Astrocyte of the cerebellum (primary cell): ENCODE data around the gene GP9.

Source experiments
- DNase-seq: peaks from one replicate; pipeline ENCODE4 v3.0.0-alpha.2; 2011; ENCODE audit warnings: low read depth
- H3K4me3 ChIP-seq: 2 replicates; pipeline ENCODE4 v1.5.1; 2011; ENCODE audit warnings: mild to moderate bottlenecking, low read depth, low read length, moderate library complexity
- in situ Hi-C: cut with HindIII; loops from 2 replicates; pipeline ENCODE4 v1.10.0; 2017; ENCODE audit warnings: low sequenced_read_pairs
- TF ChIP-seq, protein P1 (sequence below): IDR thresholded peaks from 2 replicates; pipeline ENCODE4 v1.5.1; 2012; ENCODE audit warnings: low read length, low read depth, moderate library complexity, mild to moderate bottlenecking; ENCODE audit errors: missing control alignments

The GP9 gene

DNA sequence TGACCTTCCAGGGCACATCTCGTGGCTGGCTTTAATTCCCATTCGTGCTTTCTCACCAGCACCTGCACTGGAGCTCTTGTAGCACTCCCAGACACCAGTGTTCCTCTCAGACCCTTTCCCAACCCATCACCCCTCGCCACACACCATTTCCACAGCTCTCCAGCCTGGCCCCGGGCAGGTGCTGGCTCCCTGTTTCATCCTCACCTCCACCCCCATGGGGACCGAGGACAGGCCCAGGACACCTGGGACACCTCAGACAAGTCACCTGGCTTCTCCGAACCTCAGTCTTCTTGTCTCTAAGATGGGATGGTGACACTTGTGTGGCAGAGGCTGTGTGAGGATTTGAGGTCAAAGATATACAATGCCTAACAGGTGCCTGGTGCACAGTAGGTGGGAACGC, 27.4 kb upstream of the GP9 start:
- in situ Hi-C loops = no loop called here
- TF ChIP-seq, protein P1, sequence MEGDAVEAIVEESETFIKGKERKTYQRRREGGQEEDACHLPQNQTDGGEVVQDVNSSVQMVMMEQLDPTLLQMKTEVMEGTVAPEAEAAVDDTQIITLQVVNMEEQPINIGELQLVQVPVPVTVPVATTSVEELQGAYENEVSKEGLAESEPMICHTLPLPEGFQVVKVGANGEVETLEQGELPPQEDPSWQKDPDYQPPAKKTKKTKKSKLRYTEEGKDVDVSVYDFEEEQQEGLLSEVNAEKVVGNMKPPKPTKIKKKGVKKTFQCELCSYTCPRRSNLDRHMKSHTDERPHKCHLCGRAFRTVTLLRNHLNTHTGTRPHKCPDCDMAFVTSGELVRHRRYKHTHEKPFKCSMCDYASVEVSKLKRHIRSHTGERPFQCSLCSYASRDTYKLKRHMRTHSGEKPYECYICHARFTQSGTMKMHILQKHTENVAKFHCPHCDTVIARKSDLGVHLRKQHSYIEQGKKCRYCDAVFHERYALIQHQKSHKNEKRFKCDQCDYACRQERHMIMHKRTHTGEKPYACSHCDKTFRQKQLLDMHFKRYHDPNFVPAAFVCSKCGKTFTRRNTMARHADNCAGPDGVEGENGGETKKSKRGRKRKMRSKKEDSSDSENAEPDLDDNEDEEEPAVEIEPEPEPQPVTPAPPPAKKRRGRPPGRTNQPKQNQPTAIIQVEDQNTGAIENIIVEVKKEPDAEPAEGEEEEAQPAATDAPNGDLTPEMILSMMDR = no peak
- DNase-seq = no peak
- H3K4me3 ChIP-seq = no peak overlapping the region

DNA sequence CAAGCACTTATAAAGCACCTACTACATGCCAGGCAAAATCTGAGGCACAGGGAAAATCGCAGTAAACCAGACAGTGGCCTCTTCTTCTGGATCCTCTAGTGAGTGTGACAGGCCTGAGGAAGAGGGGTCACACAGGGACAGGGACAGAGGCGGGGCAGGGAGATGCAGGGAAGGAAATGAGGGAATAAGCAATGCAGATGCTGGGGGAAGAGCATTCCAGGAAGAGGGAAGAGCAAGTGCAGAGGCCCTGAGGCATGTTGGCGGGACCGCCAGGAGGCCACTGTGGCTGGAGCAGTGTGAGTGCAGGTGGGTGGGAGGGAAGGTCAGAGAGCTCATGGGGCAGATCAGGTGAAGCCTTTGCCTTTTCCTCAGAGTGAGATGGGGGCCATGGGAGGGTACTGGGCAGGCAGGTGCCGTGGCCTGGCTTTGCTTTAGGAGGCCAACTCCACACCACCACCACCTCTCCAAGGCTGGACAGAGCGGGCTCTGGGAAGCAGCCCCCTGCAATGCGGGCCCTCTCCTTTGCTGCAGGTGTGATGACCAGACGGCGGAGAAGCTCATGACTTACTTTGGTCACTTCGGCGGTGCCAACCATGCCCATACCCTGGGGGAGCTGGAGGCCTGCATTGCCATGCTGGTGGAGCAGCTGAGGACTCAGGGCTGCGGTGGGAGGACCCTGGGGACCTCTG, 26.8 kb upstream of the GP9 start:
- no peak for DNase-seq
- in situ Hi-C loops = no loop called here
- TF ChIP-seq, protein P1 = no peak
- H3K4me3 ChIP-seq = no peak overlapping the region

DNA sequence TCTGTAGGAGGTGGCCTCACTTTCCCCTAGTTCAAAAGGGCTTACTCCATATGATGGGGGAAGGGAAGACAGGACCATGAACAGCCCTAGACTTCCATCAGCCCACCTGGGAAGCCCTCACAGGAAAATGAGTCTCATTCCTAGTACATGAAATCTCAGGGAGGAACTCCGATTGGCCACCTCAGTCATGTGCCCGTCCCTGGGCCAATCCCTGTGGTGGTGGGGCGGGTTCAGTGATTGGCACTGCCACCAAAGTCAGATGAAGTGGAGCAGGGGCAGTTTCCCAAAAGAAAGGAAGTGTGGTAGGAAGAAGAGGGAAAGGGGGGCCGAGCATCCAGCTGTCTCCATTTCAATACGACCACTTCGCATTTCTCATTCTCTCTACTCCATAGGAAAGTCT, 25.9 kb upstream of the GP9 start:
- in situ Hi-C loops = no loop called here
- TF ChIP-seq, protein P1 = no peak
- DNase-seq = no peak
- H3K4me3 ChIP-seq = no peak overlapping the region

DNA sequence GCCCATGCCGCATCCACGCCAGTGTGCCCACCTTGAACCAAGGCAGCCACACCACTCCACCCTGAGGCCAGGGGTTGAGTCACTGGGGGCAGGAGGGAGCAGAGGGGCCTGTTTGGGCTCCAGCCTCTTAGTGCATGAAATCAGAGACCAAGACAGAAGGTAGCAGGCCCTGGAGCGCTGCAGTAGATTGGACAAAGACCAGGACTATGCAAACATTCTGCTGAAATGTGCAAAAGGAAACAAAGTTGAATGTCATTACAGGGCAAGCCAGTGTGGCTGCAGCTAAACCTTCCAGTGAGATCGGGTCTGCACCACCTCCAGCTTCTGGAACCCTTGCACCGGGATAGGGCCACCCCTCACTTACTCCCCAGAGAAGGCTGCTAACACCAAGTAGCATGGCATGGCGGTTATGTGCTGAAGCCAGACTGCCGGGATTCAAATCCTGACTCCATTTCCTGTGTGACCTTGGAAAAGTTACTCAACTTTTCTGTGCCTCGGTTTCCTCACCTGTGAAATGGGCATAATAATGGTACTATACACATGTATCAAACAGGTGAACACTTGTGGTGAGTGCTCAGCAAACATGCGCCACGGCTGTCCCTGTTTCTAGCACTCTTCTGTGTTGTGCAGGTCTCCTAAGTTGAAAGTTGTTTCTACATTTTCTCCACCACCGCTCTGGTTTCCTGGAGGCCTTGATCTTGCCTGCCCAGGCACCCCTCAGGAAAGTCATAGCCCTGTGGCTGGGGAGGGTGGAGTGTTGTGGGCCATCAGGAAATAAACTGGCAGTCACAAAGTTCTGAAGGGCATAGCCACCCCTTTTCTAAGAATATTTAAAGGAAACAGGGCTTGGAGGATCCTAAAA, 25.0 kb upstream of the GP9 start:
- in situ Hi-C loops = no loop called here
- TF ChIP-seq, protein P1 = no peak
- H3K4me3 ChIP-seq = no peak overlapping the region
- DNase-seq = no peak

DNA sequence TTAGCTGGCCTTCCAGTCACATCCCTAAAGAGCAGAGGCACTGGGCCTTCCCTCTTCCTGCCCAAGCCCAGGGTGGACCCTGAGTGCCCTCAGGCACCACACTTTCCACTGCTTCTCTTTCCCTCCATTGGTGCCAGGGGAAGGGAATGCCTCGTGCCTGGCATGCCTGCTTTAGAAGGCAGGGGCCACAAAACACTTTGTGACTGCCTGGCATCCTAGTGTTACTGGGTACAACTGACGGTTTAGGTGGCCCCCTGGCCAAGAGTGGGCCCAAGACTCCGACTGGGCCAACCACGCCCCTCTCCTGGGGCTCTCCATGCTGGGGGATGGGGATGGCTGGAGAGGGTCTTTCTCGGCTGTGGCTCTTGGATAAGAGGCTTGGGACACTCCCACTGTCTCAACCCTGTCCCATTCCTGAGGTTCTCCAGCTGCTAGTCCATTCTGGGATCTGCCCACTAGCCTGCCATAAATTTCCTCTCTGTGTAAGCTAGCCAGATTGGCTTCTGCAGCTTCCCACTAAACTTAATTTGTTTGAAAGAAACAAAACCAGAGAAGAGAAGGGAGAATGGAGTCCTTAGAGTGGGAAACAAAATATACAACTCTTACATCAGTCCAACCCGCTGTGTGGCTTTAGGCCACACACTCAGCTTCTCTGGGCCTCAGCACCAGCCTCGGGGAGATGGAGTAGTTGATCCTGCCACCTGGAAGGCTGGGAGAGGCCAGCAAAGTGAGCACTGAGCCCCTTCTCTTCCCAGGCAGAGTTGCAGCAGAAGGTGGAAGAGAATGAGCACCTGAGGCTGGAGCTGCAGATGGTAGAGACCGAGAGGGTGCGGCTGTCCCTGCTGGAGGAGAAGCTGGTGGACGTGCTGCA, 24.1 kb upstream of the GP9 start:
- in situ Hi-C loops = no loop called here
- DNase-seq = no peak
- TF ChIP-seq, protein P1 = no peak
- H3K4me3 ChIP-seq = no peak overlapping the region

DNA sequence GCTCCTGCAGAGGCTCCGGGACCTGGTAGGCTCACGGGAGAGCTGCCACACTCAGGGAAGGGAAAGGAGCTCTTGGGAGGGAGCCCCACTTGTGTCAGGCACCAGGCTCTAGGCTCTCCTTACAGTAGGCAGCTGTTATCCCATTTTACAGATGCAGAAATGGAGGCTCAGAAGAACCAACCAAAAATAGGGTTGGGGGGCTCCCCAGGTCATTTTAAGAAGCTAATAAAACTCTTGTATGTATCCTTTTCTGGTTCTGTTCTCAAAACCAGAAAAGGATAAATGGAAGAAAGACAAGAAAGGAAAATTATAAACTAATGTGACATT, 23.5 kb upstream of the GP9 start:
- no peak for DNase-seq
- no peak overlapping the region for H3K4me3 ChIP-seq
- TF ChIP-seq, protein P1 = no peak
- in situ Hi-C loops = no loop called here
